Stimulated activated CD8-positive, alpha-beta memory T cell treated with anti-CD3 and anti-CD28 coated beads, Interleukin-12 subunit alpha, Interleukin-12 subunit beta, amount 100 ng/mL, for 1 hour (primary cell): ENCODE measurements around the gene MAPK11.

Experiments used
- DNase-seq: peaks from one replicate; pipeline ENCODE4 v3.0.0-alpha.2; 2020; ENCODE audit warnings: low read depth

MAPK11 gene

GRCh38 chr22:50260801-50261614 is 9.2 kb downstream of the MAPK11 start:
- no peak for DNase-seq

GRCh38 chr22:50260434-50260800 is 9.8 kb downstream of the MAPK11 start:
- no peak for DNase-seq

GRCh38 chr22:50259302-50259701 is 10.9 kb downstream of the MAPK11 start:
- no peak for DNase-seq

DNA sequence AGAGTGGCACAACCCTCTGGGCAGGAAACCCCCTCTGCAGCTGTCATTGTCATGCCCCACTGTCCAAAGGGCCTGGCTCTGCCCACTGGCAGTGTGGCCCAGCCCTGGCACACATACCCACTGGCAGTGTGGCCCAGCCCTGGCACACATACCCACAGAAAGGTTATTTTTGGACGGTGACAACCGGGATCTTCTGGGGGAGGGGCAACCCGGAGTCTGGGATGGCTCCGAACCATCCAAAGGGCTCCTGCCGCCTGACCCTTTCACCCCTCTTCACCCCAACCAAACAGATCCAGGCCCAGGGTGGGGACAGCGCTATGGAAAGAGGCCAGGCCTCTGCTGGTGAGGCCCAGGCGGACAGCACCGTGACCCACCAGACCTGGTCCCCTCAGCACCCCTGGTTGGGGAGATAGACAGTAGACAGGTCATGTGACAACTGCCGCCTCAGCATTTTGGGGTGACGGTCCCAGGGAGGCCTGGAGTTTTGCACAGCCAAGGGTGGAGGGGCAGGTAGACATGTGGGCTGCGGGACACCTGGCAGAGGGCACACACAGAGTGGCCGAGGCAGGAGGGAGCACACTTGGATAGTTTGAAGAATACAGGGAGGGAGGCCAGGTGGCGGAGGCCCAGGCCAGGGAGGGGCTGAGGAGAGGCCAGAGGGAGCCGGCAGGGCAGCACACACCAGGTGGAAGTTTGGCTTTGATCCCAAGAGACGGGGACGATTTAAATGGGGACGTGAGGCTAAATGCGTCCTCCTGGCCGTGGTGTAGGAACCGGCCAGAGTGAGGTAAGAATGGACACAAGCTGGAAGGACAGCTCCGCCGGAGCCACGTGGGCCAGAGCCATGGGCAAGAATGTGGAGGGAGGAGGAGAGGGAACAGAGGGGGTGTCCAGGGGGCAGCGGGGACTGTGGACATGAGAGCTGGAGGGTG is 11.6 kb downstream of the MAPK11 start:
- DNase-seq, result no peak

DNA sequence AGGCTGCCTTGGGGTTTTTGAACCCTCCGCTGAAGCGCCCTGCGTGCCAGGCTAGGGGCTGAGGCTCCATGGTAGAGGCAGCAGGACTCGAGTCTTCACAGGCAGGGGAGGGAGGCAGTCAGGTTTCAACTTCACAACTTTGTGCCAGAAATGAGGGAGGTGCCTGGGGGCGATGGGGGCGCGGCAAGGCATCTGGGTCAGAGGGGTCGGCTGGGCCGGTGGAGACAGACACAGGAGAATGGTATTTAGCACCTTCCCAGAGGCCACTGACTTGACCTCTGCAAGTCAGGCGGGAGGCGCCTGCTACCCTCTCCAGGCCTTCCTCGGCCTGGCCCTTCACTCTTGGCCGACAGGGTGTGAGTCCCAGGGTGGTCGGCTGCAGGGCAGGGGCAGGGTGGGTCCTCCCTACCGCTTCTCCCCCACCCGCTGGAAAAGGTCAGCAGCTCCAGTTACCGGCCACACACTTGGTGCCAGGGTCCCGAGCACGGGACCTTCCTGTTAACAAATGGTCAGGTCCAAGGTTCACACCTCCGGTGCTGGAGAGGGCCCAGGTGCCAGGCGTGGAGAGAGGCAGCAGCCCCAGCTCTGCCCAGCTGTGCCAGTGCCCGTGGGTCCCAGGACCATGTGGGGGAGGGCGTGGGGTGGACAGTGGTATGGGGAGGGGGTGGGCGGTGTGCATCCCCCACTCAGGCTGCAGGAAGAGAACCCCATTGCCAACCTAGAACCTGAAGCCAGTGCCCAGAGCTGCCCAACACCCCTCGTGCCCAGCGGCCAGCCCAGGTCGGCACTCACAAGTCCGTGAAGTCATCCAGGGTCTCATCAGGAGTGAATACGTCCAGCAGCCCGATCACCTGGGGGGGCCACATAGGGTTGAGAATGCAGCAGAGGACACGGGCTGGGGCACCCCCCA is 12.5 kb downstream of the MAPK11 start:
- DNase-seq, result no peak

DNA sequence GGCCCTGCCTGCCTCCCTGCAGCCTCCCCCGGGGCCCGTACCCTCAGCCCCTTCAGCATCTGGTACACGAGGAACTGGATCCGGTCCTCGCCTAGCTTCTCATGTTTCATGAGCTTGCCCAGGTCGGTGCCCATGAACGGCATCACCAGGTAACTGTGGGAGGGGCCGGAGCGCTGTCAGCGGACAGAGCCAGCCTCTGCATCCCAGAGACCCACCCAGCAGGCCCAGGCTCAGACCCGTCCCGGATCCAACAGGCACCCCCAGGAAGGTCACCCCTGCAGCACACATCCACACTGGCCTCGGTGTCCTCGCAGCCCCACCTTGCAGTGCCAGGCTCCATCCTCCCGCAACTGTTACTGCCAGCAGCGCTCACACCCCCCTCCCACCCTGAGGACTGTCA is 13.1 kb downstream of the MAPK11 start:
- no peak for DNase-seq

DNA sequence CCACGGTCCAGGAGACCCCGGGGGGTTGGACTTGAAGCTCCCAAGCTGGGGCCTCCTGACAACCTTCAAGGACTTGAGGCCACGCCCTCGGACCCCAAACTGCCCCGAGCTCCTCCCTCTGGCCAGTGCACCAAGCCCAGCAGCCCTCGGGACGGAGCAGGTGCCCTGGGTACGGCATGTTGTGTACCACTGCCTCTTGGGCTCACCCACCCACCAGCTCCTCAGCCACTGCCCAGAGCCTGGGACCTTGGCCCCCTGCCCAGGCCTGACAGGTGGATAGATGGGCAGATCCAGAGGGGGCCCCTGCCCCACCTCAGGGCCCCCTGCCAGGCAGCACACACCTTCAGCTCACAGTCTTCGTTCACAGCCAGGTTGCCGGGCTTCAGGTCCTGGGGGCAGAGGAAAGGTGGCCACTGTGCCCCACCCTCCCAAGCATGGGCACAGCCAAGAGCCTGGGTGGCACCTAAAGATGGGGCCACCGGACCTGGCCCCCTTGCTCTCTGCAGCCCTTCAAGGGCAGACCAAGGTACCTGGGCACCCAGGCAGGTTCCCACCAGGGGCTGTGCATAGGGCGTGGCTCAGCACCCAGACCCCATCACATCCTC is 13.8 kb downstream of the MAPK11 start:
- DNase-seq, result no peak

GRCh38 chr22:50255607-50256006 is 14.6 kb downstream of the MAPK11 start:
- no peak for DNase-seq

DNA sequence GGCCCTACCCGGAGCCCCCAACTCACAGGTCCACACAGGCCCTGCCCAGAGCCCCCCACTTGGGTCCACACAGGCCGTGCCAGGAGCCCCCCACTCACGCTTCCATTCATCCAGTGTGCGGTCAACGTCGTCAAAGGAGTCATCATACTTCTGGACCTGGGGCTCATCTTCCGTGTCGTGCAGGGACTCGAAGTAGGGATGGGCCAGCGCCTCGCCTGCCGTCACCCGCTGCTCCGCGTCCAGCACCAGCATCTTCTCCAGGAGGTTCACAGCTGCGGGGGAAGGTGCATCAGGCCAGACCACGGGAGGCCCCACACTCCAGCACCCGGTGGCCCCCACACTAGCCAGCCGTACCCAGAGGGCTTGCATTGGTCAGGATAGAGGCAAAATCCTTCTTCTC is 15.1 kb downstream of the MAPK11 start:
- DNase-seq, result no peak

GRCh38 chr22:50253941-50254340 is 16.2 kb downstream of the MAPK11 start:
- DNase-seq, result no peak

DNA sequence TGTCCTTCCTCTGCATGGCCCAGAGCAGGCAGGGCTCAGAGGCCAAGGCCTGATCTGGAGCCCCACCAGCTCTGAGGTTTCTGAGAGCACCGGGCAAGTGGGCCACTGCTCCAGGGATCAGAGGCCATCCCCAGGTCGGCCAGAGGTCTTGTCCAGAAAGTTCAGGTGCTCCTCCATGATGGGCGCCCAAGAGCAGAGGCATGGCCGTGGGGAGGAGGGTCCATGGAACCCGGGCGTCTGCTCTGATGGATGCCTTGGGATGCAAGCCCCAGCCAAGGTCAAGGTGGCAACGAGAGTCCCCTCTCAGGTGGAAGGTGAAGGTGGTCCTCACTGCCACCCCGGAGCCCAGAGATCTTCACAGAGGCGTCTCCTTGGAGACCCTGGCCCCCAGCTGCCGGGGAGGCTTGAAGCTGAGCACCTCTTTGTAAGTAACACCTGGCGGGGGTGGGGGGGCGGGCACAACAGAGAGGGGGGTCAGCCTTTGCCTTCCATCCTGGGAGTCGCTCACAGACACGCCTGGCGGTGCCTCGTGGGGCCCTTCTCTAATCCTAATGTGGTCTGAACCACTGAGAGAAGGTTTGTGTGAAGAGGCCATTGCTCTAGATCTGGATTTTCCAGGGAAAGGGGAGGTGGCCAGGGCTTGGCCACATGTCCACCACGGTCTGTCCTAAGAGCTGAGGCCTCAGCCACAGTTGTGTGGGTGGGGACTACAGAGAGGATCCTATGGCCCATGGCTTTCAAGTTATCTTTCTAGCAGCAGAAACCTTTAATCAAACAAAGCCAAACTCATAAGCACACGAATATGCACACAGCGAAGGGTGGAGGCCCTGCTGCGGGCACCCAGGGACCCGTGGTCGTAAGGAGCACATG is 16.9 kb downstream of the MAPK11 start:
- no peak for DNase-seq

DNA sequence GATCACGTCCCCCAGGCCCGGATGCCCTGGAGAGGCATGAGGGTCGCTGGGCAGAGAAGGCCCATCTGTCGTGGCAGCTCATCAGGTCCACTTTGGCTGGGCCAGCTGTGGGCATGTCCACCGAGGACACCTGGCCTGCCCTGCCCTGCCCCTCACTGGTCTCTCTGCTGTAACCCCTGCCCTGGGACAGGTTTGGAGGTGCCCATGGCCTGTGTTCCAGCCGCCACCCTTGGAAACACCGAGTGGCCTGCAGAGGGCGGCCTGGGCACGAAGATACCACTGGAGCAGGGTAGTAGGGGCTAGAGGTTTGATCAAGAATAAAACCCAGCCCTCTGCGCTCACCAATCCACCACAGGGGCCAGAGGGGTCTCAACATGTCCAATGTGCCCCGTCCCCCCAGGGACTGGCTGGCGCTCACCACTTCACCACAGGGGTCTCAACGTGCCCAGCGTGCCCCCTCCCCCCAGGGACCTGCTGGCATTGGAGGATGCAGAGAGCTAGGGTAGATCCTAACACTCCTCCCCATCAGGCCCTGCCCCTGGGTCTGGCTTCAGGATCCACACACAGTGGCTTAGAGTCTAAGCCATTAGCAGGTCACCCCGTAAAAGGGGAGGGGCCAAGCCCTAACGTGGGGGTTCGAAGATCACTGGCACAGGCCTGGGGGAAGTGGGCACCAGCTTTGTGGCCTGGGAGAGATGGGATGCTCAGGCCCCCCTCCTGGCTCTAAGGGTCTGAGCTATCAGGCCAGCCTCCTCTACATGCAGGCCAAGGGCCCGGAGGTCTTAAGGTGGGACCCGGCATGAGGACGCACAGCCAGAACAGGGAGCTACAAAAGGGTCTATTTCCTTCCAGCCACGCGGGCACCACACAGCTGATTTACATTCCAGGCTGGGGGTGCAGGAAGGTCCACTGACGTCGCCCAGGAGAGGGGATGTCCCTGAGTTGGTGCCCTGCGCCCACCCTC is 17.8 kb downstream of the MAPK11 start:
- DNase-seq, result peak; percentile 48

GRCh38 chr22:50251477-50252081 is 18.6 kb downstream of the MAPK11 start:
- no peak for DNase-seq

GRCh38 chr22:50250555-50251476 is 19.4 kb downstream of the MAPK11 start, which contains the start of gene HDAC10:
TSS of gene HDAC10 (minus strand) at chr22:50251265. CDS start at chr22:50251032, 233 bp downstream.
- peak; percentile 51 for DNase-seq

- DNase-seq, result no peak
Measured at GRCh38 chr22:50250249-50250554, 20.0 kb downstream of the MAPK11 start.

GRCh38 chr22:50249341-50250248 is 20.6 kb downstream of the MAPK11 start:
- DNase-seq, result no peak
